ENCODE results near the gene CRYBG2.

The CRYBG2 gene

DNA sequence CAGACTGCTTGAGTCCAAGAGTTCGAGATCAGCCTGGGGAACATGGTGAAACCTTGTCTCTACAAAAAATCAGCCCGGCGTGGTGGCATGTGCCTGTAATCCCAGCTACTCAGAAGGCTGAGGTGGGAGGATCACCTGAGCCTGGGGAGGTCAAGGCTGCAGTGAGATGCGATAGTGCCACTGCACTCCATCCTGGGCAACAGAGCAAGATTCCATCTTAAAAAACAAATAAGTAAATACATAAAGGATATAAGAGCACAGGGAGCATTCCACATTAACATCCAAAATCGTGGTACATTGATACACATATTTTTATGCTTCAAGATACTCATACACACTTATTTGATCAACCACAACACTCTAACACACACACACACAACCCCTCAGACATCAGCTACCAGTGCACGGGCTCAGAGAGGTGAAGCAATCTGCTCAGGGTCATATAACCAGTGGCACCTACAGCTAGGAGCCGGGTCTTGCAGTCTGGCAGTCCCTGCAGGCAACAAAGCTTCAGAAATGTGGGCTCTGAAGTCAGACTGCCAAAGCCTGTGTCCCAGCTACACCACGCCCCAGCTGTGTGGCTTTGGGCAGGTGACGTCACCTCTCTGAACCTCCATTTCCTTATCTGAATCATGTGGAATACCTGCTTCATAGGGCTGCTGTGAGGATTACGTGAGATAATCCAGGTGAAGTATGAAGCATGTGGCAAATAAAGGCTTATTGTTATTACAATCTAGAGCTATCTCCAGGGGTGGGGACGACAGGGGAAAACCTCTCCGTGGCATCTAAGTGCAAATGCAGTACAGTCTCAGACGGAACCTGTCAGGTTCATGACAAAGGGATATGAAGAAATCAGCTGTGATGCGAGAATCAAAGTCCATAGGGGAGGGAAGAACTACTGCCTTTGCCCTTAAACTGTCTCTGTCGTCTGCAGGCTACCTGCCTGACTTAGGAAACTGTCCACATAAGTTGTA lies 4.8 kb upstream of the CRYBG2 start:
- TF ChIP-seq ZFX (IDR thresholded peaks at IDR 0.05) (no peak), CTCF (conservative IDR thresholded peaks at IDR 0.05) (no peak)
- no peak overlapping the region for H3K27ac ChIP-seq

- no peak overlapping the region for H3K27ac ChIP-seq
- TF ChIP-seq CTCF (conservative IDR thresholded peaks at IDR 0.05) (no peak), ZFX (IDR thresholded peaks at IDR 0.05) (no peak)
Observed at GRCh38 chr1:26357121-26357602, 3.2 kb upstream of the CRYBG2 start.

DNA sequence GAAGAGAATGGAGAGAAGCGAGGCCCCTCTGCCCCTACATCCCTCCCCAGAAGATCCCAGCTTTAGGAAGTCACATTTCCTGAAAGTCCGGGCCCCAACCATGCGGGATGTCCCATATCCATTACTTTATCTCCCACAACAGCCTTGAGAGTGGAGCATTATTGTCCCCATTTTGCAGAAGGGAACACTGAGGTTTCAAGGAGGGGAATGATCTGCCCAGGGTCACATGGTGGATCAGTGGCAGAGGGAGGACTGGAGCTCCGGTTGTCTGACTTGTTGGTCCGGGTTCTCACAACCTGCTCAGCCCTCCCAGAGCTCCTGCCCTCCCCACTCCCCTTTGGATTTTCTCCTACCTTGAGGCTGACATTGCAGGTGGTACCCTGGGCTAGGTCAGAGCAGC lies 2.2 kb upstream of the CRYBG2 start:
- H3K27ac ChIP-seq: no peak overlapping the region
- no peak for TF ChIP-seq ZFX (IDR thresholded peaks at IDR 0.05)

GRCh38 chr1:26354972-26355371 lies 1.0 kb upstream of the CRYBG2 start:
- no peak for TF ChIP-seq ZFX (IDR thresholded peaks at IDR 0.05)
- TF ChIP-seq CTCF (conservative IDR thresholded peaks at IDR 0.05): no peak
- H3K27ac ChIP-seq: no peak overlapping the region

DNA sequence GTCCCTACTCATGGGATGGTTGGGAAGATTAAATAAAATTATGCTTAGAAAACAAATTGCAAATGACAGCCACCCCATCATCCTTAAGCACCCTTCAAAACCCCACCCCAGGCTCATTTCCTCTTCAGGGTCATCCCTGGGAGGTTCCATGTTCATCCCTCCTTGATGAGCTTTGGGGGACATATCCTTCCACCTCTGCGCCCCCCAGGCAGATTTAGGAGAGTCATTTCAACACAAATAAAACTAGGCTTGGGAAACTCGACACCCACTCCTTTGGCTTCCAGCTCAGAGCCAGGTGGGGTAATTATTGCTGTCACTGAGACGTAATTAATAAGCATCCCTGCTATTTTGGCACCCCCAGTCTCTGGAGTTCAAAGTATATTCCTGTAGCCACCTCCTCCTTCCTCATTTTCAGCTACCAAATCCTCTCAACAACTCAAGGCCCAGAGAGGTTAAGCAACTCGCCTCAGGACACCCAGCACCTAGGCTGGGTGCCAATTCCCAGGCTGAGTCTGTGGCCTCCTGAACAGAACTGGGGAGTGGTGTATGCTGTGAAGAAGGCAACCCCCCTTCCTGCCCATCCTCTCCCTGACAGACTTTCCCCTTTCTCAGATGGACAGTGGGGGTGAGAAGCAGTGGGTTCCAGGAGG lies 595 bp downstream of the CRYBG2 start:
- peak overlapping the region; percentile 41; the same call in 1 of the 2 replicates for H3K27ac ChIP-seq
- TF ChIP-seq CTCF (conservative IDR thresholded peaks at IDR 0.05): no peak
- TF ChIP-seq ZFX (IDR thresholded peaks at IDR 0.05): no peak

DNA sequence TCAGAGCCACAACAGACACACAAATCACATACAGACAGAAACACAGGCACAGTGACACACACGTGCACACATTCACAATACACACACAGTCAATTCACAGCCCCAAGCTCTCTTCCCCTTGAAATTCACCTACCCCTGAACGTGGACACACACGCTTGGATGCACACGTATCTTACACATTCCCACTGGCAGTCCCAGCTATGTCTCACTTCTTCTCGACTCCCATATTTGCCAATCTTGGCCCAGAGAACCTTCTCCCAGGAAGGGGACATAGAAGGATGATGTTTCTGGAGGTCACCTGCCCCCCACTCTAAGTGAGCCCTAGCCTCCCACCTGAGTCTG lies 1.6 kb downstream of the CRYBG2 start:
- TF ChIP-seq CTCF (conservative IDR thresholded peaks at IDR 0.05): no peak
- no peak for TF ChIP-seq ZFX (IDR thresholded peaks at IDR 0.05)
- H3K27ac ChIP-seq: no peak overlapping the region

DNA sequence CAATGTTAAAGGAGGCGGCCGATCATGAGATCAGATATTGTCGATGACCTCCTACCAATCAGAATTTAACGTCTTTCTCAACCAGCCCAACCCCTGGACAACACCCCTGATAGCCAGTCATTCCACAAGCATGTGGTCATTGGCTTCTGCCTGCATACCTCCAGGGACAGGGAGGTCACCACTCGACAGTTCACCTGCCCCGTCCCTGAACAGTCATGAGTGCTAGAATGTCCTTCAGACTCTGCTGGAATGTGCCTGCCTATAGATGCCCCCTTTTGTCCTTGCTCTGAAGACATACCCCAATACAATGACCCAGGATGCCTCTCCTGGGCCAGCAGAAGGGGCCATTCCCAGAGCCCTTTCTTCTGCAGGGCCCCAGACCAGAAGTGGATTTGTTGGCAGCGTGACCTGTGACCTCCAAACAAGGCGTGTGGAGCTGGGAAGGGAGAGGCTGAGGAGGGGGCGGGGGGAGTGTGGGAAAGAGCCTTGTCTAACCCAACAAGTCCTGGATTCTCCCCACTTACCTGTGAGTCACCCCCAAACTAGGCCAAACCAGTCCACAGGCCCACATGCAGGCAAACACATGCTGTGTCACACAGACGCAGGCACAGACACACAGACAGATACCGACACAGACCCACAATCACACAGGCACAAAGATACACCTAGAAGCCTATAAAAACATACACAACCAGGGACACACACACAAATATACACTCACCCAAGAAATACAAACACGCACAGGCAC lies 2.2 kb downstream of the CRYBG2 start:
- TF ChIP-seq CTCF (conservative IDR thresholded peaks at IDR 0.05) (no peak), ZFX (IDR thresholded peaks at IDR 0.05) (no peak)
- H3K27ac ChIP-seq: no peak overlapping the region

Data from C4-2B (cell line).